HG03442 (cell line): Measurements from ENCODE around the gene IL12A.

Experiments
- ATAC-seq: cut with Tn5 transposase; IDR thresholded peaks from one replicate; pipeline ENCODE4 v1.9.1; 2021; ENCODE audit warnings: mild to moderate bottlenecking, moderate library complexity; ENCODE audit not compliant: unreplicated experiment

IL12A gene

DNA sequence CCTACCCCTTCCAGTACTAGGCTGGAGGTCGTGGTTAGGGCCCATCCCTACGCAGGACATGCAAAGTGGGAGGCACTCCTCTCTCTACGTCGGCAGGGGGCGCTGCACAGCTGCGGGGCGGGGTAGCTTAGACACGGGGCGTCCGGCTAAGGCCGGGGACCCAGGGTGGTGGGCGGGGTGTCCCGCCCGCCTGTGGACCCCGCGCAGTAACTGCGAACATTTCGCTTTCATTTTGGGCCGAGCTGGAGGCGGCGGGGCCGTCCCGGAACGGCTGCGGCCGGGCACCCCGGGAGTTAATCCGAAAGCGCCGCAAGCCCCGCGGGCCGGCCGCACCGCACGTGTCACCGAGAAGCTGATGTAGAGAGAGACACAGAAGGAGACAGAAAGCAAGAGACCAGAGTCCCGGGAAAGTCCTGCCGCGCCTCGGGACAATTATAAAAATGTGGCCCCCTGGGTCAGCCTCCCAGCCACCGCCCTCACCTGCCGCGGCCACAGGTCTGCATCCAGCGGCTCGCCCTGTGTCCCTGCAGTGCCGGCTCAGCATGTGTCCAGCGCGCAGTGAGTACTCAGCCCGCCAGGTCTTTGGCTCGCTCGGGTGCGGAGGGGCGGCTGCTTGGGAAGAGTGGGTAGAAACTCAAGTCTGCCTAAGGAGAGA, at the start of gene IL12A:
IL12A (plus strand) TSS at position 219 of the 655 bp plus-strand sequence.
- peak; percentile 93 for ATAC-seq

DNA sequence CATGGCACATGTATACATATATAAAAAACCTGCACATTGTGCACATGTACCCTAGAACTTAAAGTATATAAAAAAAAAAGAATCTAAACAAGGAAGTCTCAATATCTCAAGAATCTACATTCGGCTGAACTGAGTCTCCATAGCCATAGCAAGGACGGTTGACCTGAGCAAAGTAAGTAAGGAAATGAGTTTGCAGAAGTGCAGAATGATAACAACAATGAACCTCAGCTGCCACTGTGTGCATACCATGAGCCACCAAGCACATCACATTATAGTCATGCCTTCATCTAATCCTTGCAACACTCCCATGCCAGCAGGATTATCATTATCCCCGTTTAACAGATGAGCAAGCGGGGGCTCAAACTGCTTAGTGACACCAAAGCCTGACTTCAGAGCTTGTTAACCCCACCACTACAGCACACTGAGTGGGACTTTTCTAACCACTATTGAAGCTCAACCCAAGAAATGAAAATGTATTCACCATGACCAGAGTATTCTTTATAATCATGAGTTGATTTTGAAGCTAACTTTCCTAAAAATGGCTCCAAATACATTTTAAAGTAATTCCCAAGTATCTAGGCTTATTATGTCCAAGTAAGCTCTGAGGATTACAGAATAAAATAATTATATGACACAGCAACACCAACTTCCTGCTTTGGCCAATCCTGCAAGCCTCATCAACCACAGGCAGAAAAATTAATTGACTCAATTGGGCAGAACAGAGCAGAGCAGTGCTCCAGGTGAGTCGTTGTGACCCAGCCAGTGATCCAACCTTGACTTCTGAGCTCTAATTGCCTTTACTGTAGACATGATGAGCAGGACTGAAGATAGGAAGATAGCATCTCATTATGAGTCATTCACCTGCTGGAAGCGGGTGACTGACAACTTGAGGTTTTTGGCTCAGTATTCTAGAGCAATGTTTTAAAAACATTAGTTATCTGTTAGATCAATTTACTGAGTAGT, 47.3 kb upstream of the IL12A start:
- peak; percentile 84 for ATAC-seq

DNA sequence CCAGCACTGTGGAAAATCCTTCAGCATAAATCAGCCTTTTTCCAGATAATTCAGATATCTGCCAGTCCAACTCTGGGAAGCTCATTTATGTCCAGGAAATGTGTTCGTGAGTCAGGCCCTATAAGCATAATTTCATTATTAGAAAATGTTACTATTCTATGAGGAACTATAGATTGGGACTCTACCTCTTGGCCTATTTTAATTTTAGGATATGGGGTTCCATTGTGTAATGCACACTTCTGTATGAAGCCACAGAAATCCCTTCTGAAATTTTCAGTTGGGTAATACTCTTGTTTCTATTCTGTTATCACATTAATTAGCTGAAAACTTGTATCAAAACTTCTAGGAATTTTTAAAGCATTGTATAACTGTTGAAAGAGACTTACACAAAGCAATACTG, 43.9 kb upstream of the IL12A start:
- ATAC-seq, result no peak

DNA sequence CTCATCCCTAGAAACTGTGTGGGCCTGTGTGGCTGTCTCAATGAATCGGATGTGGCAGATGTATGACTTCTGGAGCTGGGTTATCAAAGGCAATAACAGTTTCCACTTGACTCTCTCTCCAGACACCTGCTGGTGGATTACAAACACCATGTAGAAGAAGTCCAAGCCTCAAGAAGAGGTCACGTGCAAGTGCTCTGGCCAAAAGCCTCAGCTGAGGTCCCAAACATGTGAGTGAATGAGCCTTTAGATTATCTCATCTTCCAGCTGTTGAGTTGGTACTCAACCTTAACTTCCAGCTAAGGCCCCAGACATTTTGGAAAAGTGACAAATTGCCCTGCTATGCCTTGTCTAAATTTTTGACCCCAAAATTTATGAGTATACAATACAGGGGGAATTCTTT, 42.7 kb upstream of the IL12A start:
- ATAC-seq, result no peak

DNA sequence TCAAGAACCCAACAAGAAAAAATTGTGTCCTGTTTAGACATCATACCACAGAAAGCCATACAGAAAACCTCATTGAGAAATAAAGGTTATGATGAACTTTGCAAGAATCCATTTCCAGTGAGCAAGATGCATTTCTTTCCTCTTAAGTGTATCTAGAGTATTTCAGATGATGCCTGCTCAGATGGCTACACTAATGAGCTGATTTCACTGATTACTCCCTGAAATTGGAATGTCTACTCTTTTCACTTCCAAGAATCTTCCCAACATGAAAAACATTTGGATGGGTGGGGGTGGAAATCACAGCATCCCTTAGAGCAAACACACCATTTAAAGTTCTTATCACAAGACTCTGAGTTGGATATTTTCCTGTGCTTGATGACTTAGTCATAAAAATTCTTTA, 41.4 kb upstream of the IL12A start:
- ATAC-seq, result no peak

DNA sequence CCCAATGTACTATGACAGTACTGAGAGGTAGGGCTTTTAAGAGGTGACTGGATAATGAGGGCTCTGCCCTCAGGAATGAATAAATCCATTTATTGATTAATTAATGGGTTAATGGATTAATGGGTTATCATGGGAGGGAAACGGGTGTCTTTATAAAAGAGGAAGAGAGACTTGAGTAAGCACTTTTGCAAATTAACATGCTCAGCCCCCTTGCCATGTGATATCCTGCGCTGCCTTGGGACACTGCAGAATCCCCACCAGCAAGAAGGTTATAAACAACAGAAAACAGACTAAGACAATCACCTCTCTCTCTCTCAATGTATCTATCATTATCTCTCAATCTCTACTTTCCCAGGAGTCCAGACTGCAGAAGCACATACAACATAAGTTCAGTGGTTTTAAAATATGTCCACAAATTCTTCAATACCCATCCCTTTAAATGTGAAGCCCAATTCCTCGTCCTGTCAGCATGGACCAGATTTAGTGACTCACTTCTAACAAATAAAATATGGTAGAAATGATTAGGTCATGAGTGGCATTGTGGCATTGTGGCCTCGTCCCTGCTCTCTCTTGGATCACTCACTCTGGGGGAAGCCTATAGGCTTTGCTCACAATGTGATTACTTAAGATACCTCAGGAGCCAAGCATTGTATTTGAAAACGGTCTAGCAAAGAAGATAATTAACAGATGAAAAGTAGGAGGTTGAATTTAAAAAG, 40.0 kb upstream of the IL12A start:
- ATAC-seq, result no peak

DNA sequence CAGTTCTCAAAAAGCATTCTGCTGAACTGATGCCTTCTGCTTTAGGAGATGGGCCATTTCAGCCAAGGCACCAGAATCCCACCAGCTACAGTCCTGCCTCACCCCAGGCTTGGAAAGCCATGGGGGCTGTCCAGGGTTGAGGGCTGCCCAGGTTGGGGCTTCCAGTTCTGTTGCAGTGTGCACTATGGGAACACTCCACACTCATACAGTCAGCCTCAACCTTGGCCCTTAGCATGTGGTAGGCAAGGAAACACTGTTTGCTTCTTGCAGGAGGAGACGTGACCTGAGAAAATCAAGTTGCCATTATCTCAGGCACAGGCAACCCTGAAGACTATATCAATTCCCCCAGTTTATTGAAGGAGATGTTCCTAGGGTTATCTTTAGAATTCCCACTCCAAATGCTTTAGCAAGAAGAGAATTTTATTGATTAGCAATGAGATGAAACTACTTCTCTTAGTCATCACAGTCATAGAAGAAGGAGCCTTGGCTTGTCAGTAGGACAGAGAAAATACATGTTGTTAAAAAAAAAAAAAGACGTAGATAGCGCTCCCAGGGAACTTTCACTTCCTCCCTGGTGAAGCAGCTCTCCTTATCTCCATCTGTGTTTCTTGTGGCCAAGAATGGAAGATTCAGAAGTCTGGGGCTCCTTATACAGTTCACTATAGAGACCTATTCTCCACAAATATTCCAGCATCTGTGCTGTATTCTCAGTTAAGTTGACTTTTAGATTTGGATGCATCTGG, 38.3 kb upstream of the IL12A start:
- ATAC-seq, result peak; percentile 85

DNA sequence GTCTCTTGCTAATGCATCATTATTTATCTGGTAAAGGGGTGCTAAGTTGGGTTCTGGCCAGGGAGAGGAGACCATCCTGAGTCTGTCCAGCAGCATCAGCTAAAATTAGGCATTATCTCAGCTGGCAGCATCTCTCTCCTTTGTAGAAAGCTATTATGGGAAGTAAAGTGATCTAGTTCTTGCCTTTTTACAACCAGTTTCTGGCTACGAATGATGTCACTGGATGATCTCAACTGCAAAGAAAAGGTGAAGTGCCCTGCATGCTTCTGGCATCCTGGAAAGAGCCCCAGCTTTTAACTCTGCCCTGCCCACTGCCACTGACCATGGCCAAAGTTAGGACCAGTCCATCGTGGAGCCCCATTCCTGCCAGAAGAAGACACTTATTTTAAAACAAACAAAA, 37.1 kb upstream of the IL12A start:
- no peak for ATAC-seq

DNA sequence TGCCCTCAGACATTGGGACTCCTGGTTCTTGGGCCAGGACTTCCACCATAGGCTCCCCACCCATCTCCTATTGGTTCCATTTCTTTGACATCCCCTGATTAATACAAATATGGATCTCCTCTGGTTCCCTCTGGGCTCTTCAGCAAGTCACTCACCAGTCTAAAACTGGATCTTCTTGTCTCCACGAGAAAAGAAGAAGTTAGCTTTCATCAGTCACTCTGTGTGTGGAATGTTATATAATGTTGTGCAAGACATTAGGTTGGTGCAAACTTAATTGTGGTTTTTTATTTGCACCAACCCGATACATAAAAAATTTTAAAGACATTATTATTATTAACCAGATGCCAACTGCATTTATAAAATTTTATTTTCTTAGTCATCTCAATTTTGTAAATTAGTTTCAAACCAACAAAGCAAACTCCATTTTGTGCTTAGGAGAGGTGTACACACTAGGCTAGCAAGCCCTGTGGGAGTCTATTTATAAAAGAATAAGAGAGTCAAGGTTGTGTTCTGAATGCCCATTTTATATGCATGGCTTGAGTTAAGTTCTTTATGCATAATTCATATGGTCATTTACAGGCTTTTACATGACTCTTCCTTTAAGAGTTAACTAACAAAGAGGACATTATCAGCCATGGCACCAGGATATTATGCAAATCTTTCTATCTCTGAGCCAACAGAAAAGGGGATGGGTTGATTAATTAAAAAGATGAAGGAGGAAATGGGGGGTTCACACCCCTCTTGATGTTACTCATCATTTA, 35.1 kb upstream of the IL12A start:
- no peak for ATAC-seq

DNA sequence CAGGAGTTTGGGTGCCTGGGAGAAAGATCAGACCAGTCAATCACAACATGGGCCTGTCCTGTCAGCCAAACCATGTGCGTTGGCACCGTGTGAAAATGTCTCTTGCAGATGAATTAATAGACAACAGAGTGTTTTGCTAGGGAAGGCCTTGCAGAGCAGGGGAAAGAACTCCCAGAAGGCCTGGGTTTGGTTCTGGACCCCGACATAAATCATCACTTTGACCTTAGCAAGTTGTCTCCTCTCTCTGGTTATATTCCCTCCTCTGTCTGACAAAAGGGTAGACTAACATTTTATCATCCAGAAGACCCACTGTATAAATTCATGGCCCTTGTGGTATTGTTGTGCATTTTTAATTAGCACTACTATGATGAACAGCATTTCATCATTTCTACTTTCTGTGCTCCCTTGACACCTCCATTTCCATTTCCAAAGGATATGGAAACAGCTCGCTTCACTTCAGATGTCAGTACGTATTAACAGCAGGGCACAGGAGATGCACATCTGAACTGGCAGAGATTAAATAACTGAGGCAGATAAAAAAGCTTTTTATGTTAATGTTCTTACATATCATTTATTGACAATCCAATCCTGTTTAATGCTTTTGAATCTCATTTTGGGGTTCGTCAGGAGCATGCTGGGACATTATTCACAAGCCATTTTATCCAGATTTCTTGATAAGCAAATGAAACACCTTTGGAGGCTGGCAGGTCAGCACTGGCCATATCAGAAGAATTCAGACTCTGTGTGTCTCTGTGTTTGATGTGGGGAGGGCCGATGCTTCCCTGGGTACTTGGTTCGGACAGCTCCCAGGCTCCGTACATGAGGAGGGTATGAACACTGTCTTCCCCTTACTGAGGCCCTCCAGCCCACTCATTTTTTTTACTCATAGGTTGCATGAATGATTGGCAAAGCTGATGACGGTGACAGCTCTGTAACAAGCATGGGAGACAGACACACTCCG, 28.2 kb upstream of the IL12A start:
- no peak for ATAC-seq

DNA sequence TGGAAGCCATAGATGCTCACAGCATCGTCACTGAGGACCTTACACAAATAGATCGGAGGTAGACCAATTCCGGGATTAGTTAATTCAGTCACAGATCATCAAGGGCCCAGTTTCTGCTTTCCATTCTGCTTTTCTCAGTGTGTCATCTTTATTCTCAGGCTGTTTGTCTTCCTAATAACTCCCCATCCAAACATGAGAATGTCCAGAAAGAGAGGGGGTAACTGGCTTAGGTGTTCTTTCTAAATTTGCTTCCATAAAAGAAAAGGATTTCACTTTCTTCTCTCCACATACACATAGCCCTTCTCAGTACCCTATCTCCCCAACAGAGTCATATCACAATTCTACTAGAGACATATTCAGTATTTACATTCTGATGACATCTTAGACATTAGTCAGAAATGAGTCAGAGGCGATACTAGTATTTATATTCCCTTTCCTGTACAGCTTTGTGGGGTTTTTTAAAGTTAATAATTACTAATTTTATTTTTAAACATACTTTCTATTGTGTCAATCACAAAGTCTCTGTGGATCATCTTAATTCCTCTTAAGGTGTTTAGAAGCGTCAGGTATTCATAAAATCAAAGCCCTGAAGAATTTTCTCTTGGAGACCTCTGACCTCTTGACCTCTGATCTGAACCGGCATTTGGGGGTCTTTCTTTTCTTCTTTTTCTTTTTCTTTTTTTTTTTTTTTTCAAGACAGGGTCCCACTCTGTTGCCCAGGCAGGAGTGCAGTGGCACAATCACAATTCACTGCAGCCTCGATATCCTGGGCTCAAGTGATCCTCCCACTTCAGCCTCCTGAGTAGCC, 24.3 kb upstream of the IL12A start:
- peak; percentile 99 for ATAC-seq

DNA sequence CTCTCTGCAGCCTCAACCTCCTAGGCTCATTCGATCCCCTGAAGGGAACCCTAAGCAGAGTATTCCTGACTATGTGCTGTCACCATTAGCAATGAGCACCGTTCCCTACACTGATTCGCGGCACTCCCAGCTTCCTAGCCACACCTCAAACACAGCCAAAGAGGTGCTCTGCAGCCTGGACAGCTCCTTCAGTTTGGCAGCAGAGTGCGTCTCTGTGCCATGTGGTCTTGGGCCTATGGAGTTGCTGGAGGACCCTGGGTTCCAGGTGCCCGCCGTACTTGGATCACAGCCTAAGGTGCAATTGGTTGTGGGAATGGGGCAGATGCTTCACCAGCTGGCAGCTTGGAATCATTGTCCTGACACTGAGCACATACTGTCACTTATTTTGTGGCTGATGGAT, 17.3 kb upstream of the IL12A start:
- no peak for ATAC-seq

DNA sequence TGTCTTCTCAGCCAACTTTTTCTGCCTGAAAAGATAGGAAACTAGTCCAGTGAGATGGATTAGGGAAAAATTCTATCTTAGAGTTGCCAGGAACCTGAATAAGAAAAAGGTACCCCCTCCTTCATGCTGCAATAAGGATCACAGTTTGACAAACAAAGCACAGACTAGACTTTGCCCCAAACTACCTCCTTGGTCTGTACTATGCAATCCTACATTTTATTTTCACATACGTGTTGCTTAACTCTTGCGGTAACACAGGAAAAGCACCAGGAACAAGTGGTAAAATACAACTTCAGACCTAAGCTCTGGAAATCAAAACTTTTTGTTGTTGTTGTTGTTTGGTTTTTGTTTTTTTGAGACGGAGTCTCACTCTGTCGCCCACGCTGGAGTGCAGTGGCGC, 11.3 kb upstream of the IL12A start:
- no peak for ATAC-seq

DNA sequence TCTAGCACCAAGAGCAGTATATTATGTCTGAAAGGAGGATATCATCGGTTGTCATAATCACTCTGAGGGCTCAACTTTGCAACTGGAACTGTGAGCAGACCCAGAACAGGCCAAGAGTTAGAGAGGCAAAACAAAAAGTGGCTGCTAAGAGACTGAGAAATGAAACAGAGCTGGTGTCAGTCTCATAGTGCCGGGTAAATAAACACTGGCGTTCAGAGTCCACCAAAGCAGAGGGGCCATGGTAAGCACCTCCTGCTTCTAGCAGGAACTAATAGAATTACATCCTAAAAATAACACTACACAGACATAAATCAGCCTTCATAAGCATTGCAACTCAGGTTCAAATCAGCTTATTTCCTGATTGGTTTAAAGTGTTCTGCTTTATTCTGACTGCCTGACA, 10.3 kb upstream of the IL12A start:
- peak; percentile 94 for ATAC-seq

DNA sequence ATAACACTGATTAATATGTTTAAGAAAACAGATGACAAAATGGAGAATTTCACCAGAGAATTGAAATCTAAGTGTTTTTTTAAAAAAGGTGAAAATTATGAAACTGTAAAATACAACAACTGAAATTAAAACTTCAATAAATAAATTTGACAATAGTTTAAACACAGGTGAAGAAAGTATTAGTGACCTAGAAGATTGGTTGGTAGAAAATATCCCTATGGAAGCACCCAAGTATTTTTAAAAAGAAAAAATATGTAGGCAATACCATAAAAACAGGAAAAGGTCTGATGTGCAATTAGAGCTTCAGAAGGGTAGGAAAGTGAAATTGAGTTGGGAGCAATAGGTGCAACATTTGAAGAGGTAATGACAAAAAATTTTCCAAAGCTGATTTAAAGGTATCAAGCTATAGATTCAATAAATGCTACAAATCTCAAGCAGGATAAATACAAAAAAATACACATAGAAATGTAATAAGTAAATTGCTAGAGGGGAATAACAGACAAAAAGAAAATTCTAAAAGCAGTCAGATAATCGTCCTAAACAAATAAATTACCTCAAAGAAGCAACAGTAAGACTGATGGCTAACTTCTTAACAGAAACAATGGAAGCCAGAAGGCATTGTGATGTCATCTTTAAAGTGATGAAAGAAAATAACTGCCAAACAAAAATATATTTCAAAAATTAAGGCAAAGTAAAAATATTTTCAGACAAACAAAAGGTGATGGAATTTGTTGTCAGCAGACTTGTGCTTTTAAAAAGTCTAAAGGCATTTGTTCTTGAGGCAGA, 9.5 kb upstream of the IL12A start:
- ATAC-seq, result no peak

DNA sequence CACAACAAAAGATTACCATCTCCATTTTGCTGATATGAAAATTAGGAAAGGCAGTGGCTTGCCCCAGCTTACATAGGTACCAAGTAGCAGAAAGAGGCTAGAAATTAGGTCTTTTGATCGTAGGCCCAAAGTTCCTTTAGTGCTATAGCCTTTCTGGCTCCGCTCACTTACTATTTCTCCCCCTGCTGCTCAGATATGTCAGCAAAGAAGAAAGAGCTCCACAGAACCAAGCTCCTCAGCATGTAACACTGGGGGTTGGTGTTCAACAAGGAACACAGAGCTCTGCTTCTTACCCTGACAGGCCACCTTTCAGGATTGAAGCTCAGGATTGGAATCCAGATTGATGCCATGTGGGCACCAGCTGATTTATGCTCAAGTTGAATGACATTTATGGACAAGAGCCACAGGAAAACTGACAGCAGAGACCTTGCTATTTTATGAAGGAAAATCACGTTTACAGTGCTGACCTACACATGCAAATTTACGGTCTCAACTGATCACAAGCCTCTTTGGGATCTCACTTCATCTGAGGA, 6.1 kb upstream of the IL12A start:
- ATAC-seq, result no peak

DNA sequence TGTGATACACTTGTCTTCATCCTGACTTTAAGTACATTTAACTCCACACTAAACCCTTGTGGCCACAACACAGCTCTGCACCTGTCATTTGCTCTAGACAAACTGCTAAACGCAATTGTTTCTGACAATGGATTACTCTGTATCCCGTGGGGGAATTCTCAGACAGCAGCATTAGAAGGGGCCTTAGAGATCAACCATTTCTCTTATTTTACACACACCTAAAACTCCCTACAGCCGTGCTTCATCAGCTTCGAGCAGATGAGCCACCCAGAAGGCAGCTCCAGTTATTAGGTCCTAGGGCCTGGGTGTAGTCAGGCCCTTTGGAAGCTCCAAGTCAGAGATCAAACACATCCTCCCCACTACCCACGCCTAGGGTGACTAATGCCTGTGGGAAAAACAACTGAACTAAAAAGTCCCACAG, 1.3 kb upstream of the IL12A start:
- ATAC-seq, result peak; percentile 24
